Natural killer cell (primary cell): Measurements from ENCODE around the gene ALKAL2. TPM values are rescaled to one million over a fixed set of nuclear protein-coding genes. Genes with fewer than 3 reads are reported as not detected.

ENCODE experiments used
- ATAC-seq, 3 donors: fragments of 150-1000 bp in 2 of 3; fragments of 200-7000 bp in 1 of 3; cut with Tn5 transposase; 1 replicate in 1 of 3; 2 replicates in 2 of 3; pipeline ENCODE4 v1.10.0; 2021; ENCODE audit warnings: mild to moderate bottlenecking in 2 of 3, moderate library complexity in 2 of 3
- DNase-seq, 2 donors: peaks; one replicate each; pipeline versions ENCODE4 v3.0.0 to v3.0.0-alpha.2; 2013 to 2021; ENCODE audit warnings: mixed read lengths in 1 of 2
- H3K27ac ChIP-seq: one replicate; pipeline ENCODE4 v1.5.1; 2013; ENCODE audit warnings: mild to moderate bottlenecking, low read length
- H3K27me3 ChIP-seq: one replicate; pipeline ENCODE4 v1.6.1; 2013; ENCODE audit warnings: low read length; ENCODE audit not compliant: control insufficient read depth, insufficient read depth
- H3K36me3 ChIP-seq: one replicate; pipeline ENCODE4 v1.6.1; 2013; ENCODE audit warnings: low read length; ENCODE audit not compliant: control insufficient read depth, insufficient read depth
- H3K4me1 ChIP-seq: one replicate; pipeline ENCODE4 v1.6.1; 2013; ENCODE audit warnings: low read length; ENCODE audit not compliant: control insufficient read depth, insufficient read depth
- H3K4me3 ChIP-seq: one replicate; pipeline ENCODE4 v1.5.1; 2013; ENCODE audit warnings: low read length
- H3K9me3 ChIP-seq: one replicate; pipeline ENCODE4 v1.6.1; 2013; ENCODE audit warnings: low read length; ENCODE audit not compliant: control insufficient read depth, insufficient read depth
- H3K27ac Mint-ChIP-seq, 2 donors: one replicate each; pipeline ENCODE4 v1.8.0; 2022; ENCODE audit warnings: mild to moderate bottlenecking in 2 of 2, mixed read lengths in 2 of 2, moderate library complexity in 1 of 2
- H3K27me3 Mint-ChIP-seq, 2 donors: one replicate each; pipeline ENCODE4 v1.8.0; 2022; ENCODE audit warnings: low read depth in 2 of 2, mixed read lengths in 2 of 2
- H3K36me3 Mint-ChIP-seq: one replicate; pipeline ENCODE4 v1.8.0; 2022; ENCODE audit warnings: mixed read lengths
- H3K4me1 Mint-ChIP-seq, 2 donors: one replicate each; pipeline ENCODE4 v1.8.0; 2022; ENCODE audit warnings: mixed read lengths in 2 of 2
- H3K4me3 Mint-ChIP-seq: one replicate; pipeline ENCODE4 v1.8.0; 2022; ENCODE audit warnings: mild to moderate bottlenecking, moderate library complexity, mixed read lengths
- H3K9me3 Mint-ChIP-seq, 2 donors: one replicate each; pipeline ENCODE4 v1.8.0; 2022; ENCODE audit warnings: mixed read lengths in 2 of 2
- CTCF ChIP-seq: fragments of 200-600 bp; IDR thresholded peaks from one replicate; pipeline ENCODE4 v1.8.0; 2022; ENCODE audit warnings: antibody characterized with exemption
- WGBS: methylation state at CpG from one replicate; pipeline ENCODE4 v1.1.7; 2013; ENCODE audit warnings: missing lambda C conversion rate; ENCODE audit not compliant: insufficient coverage; 5-methylcytosine and 5-hydroxymethylcytosine counted together
- intact Hi-C: fragments of 100-400 bp; cut with micrococcal nuclease; formaldehyde crosslinking; loops from one replicate; pipeline ENCODE4 v1.14.2; 2022
- total RNA-seq, 4 donors: library from RNA; stranded (reverse); fragments of 120-200 nt in 1 of 4; gene quantifications; one replicate each; pipeline versions ENCODE4 v1.2.3 to v1.2.4, GENCODE V29; 2013 to 2022

The ALKAL2 gene
- total RNA-seq, 3 donors from 2014 or later (not counting 1 experiment from before 2014, with no cell fraction given) = 1.1 to 2.0 (median 1.7) TPM

- no peak for DNase-seq
- Histone ChIP-seq H3K4me3 (no peak overlapping the region), H3K27me3 (no peaks in the 10 kb centered on the region), H3K9me3 (no peaks in the 10 kb centered on the region), H3K36me3 (peaks cover 54% of the 10 kb centered on the region), H3K27ac (no peak overlapping the region), H3K4me1 (no peaks in the 10 kb centered on the region)
- no peak for ATAC-seq
- Mint-ChIP-seq H3K9me3 (no peaks in the 10 kb centered on the region), H3K4me3 (no peak overlapping the region), H3K27me3 (peaks cover 0 to 7% of the 10 kb centered on the region in 2 donors), H3K27ac (no peak overlapping the region), H3K4me1 (peaks cover 0 to 10% of the 10 kb centered on the region in 2 donors), H3K36me3 (peaks cover 7% of the 10 kb centered on the region)
- WGBS = 95% methylated on average over 9 of the region's 9 CpGs
- intact Hi-C loops = no loop called here
- no peak for TF ChIP-seq CTCF
Measured at GRCh38 chr2:281381-281780, 6.5 kb downstream of the ALKAL2 start.

- intact Hi-C loops = no loop called here
- Mint-ChIP-seq H3K4me3 (no peak overlapping the region), H3K9me3 (no peaks in the 10 kb centered on the region), H3K27ac (no peak overlapping the region), H3K4me1 (peaks cover 0 to 5% of the 10 kb centered on the region in 2 donors), H3K36me3 (peaks cover 7% of the 10 kb centered on the region), H3K27me3 (peaks cover 0 to 3% of the 10 kb centered on the region in 2 donors)
- no peak for TF ChIP-seq CTCF
- Histone ChIP-seq H3K36me3 (peaks cover 60% of the 10 kb centered on the region), H3K9me3 (no peaks in the 10 kb centered on the region), H3K4me3 (no peak overlapping the region), H3K27me3 (no peaks in the 10 kb centered on the region), H3K27ac (no peak overlapping the region), H3K4me1 (no peaks in the 10 kb centered on the region)
- 78% methylated on average over 7 of the region's 7 CpGs for WGBS
- DNase-seq = no peak
- no peak for ATAC-seq
Measured at GRCh38 chr2:280650-281110, 7.2 kb downstream of the ALKAL2 start.

GRCh38 chr2:279956-280649 lies 7.8 kb downstream of the ALKAL2 start:
- DNase-seq = no peak
- Histone ChIP-seq H3K4me3 (no peak overlapping the region), H3K27me3 (no peaks in the 10 kb centered on the region), H3K4me1 (peaks cover 2% of the 10 kb centered on the region), H3K9me3 (no peaks in the 10 kb centered on the region), H3K27ac (no peak overlapping the region), H3K36me3 (peaks cover 65% of the 10 kb centered on the region)
- peaks cover 0 to 4% of the 10 kb centered on the region in 2 donors for H3K4me1 Mint-ChIP-seq
- no peak for TF ChIP-seq CTCF
- intact Hi-C loops = no loop called here
- 97% methylated on average over 2 of the region's 4 CpGs for WGBS
- no peaks in the 10 kb centered on the region for H3K9me3 Mint-ChIP-seq
- H3K36me3 Mint-ChIP-seq = peaks cover 7% of the 10 kb centered on the region
- H3K27ac Mint-ChIP-seq = no peak overlapping the region
- ATAC-seq = no peak
- no peak overlapping the region for H3K4me3 Mint-ChIP-seq
- no peaks in the 10 kb centered on the region for H3K27me3 Mint-ChIP-seq

- H3K4me1 ChIP-seq = peaks cover 2% of the 10 kb centered on the region
- no peaks in the 10 kb centered on the region for H3K9me3 Mint-ChIP-seq
- no peak overlapping the region for H3K4me3 Mint-ChIP-seq
- no peaks in the 10 kb centered on the region for H3K27me3 Mint-ChIP-seq
- intact Hi-C loops = no loop called here
- H3K4me1 Mint-ChIP-seq = peaks cover 4% of the 10 kb centered on the region in 2 donors
- no peak overlapping the region for H3K27ac Mint-ChIP-seq
- peaks cover 7% of the 10 kb centered on the region for H3K36me3 Mint-ChIP-seq
- H3K27ac ChIP-seq = no peak overlapping the region
- H3K27me3 ChIP-seq = no peaks in the 10 kb centered on the region
- H3K9me3 ChIP-seq = no peaks in the 10 kb centered on the region
- DNase-seq (no peak), ATAC-seq (no peak)
- 100% methylated on average over 1 of the region's 4 CpGs for WGBS
- TF ChIP-seq CTCF = no peak
- peaks cover 69% of the 10 kb centered on the region for H3K36me3 ChIP-seq
- H3K4me3 ChIP-seq = no peak overlapping the region
Measured at GRCh38 chr2:279366-279765, 8.5 kb downstream of the ALKAL2 start.
